ENCODE data around the gene SYT17.

Gene SYT17

GRCh38 chr16:19139436-19140091, 28.5 kb upstream of the SYT17 start:
- no peak for DNase-seq

- no peak for DNase-seq
These were observed 27.6 kb upstream of the SYT17 start for GRCh38 chr16:19140396-19140795.

GRCh38 chr16:19142939-19143598, 25.0 kb upstream of the SYT17 start:
- DNase-seq, result no peak

DNA sequence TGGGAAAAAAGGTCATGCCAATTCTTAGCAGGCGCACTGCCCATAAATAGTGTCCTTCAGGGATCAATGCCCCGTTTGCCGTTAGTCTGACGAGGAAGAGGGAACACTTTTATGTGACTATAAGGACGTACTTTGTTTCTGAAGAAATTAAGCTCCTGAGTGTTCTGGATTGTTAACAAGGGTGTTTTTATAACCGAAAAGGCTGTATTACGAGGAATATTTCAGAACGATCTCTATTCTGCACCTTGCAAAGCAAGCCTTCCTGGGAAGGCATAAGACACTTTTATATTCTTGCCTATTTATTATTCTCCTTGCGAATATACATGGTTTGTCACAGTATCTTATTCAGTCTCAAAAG, 24.5 kb upstream of the SYT17 start:
- DNase-seq, result no peak

GRCh38 chr16:19145010-19145409, 23.0 kb upstream of the SYT17 start:
- no peak for DNase-seq

DNA sequence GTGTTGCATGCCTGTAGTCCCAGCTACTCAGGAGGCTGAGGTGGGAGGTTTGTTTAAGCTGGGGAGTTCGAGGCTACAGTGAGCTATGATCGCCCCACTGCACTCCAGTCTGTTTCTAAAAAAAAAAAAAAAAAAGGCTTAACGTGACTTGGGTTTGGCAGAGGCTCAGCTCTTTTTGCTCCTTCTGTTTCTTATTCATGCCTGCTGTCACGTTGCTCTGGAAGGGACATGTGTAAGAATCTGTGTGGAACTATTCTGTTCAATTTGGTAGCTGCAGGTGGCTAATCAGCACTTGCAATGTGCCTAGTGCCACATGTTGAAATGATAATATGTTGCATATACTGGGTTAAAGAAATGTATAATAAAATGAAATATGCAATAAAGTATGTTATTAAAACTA, 20.9 kb upstream of the SYT17 start:
- no peak for DNase-seq

GRCh38 chr16:19147627-19148026, 20.4 kb upstream of the SYT17 start:
- no peak for DNase-seq

DNA sequence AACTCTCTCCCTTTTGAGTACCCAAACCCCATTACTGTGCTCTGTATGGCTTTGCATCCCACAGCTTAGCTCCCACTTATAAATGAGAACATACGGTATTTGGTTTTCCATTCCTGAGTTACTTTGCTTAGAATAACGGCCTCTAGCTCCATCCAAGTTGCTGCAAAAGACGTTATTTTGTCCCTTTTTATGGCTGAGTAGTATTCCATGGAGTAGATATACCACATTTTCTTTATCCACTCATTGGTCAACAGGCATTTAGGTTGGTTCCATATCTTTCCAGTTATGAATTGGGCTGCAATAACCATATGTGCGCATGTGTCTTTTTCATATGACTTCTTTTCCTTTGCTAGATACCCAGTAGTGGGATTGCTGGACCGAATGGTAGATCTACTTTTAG, 19.9 kb upstream of the SYT17 start:
- no peak for DNase-seq

DNA sequence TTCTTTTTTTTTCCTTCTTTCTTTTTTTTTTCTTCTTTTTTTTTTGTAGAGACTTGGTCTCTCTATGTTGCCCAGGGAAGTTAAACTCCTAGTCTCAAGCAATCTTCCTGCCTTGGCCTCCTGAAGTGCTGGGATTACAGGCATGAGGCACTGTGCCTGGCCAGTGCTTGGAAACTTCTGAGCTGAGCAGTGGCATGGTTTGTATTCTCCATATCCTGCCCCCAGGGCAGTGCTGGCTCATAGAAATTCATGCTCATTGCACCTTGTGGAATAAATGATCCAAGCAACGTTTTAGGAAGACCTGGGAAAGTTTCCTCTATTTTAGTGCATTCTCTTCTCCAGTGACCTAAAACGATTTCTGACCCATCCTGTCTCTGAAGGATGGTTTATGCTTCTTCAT, 16.7 kb upstream of the SYT17 start:
- DNase-seq, result no peak

- no peak for DNase-seq
These were observed 16.0 kb upstream of the SYT17 start for GRCh38 chr16:19152042-19152441.

GRCh38 chr16:19153876-19154275, 14.2 kb upstream of the SYT17 start:
- no peak for DNase-seq

DNA sequence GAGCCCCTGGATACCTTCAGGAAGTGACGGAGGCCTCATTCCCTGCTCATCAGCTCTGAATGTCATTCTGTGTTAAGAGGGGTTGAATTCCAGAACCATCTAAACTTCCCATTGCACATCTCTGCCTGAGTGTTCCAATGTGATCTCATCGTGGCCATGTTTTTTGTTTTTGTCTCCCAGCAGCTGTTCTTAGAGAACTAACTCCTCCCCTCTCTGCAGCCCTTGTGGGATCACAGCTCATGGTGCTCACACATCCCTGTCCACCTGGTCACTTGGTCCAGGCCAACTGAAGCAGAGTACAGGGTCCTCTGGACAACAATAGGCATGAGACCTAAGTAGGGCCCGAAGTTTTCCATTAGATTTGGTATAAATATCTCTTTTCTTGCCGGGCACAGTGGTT, 6.0 kb upstream of the SYT17 start:
- DNase-seq, result no peak

DNA sequence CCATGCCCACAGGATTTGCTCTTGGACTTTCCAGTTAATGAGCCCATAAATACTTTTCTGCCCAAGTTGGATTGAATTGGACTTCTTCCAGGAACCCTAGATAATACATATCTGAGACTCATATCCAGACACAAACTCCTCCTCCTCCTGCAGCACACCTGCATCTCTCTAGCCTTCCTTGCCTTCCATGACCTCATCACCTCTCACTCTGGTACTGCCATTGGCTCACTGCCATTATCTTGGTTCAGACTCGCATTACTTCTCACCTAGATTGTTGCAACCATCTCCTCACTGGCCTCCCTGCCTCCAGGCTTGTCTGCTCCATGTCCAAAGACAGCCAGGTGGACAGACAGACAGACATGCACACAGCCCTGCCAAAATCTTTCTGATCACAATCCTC, 4.8 kb upstream of the SYT17 start:
- no peak for DNase-seq

DNA sequence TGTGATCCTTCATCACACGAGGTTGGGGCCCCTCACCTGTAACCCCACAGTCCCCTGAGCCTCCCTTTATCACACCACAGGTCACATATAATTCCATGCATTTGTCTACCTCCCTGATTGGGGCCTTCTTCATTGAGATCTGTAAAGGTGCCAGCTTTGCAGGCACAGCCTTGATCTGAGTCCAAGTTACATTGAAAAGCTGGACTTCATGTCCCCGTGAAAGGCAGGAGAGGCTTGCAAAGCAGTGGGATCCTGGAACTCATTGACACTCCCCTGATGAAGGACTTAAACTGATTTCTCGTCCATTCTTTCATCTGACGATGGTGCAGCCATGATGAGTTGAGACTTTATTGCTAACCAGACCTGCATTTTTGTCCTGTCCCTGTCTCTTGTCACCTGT, 3.8 kb upstream of the SYT17 start:
- no peak for DNase-seq

- DNase-seq, result no peak
These were observed 2.9 kb upstream of the SYT17 start for GRCh38 chr16:19165101-19165500.

GRCh38 chr16:19166500-19166899, 1.5 kb upstream of the SYT17 start:
- no peak for DNase-seq

GRCh38 chr16:19168371-19169081, 486 bp downstream of the SYT17 start:
- no peak for DNase-seq

DNA sequence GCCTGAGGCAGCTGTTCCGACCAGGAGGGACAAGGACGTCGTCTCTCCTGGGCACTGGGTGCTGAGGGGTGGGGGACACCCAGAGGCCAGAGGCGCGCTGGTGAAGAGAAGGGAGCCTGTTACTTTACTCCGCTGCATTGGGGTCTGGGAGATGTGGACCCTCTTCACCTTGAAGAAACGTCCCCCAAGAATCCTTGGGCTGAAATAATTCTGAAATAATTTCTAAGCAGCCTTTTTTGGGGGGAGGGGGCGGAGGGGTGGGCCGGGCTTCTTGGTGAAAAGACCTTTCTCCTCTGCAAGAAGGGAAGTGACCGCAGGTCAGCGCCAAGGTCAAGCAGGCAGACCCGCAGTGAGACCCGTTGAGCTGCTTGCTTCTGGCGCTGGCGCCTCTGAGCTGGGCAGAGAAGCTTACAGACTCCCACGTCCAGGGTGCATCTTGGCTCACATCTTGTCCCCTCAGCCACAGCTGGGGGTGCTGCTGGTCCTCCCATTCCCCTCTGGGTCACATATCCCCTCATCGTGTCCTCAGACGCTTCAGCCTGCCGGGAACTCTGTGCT, 1.1 kb downstream of the SYT17 start:
- DNase-seq, result no peak

DNA sequence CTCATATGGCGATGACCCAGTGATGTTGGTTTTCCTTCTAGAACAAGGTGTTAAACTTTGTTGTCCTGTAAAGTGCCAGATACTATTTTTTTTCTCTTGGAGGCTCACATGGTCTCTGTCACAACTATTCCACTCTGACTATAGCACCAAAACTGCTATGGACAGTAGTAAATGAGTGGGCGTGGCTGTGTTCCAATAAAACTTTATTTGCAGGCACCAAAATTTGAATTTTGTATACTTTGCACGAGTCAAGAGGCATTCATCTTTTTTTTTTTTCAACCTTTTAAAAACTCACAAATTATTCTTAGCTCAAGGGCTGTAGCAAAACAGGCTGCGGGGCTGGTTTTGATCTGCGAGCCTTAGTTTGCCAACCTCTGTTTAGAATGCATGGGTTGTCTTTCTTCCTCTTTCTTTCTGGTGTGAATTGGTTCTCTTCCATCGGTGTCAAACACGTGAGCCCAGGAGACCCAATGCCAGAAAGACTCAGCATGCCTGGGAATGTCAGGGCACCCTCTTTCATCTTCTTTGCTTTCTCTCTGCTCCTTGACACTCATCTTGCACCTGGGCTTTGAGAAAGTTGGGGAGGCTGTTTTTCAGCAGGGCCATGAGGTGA, 2.1 kb downstream of the SYT17 start:
- DNase-seq, result no peak

GRCh38 chr16:19172098-19172780, 4.2 kb downstream of the SYT17 start:
- no peak for DNase-seq

DNA sequence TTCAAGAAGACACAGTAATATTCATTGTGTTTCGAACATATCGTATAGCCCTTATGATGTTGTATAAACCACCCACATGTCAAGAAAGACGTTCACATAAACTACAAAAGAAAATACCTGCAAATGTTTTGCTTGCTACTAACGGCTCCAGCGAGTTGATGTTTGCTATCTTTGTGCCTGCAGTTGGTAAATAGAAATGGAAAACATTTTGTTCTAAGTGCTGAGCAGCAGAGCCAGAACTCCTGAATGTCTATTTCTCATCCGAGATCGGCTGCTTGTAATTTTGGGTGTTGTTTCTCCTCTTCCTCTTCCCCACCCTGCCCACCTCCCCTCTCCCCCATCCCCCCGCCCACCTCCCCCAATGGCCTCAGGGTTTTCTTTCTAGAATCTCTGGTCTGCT, 5.0 kb downstream of the SYT17 start:
- no peak for DNase-seq

- no peak for DNase-seq
These were observed 5.8 kb downstream of the SYT17 start for GRCh38 chr16:19173649-19174383.

Measured in T-helper 9 cell (primary cell).